Measurements from ENCODE around the gene KLHL42.
"Not testable (repeated sequence)": the region's sequence is repeated elsewhere in the genome, so short reads cannot be mapped to it uniquely, and the experiment has no call there.

Gene KLHL42, protein sequence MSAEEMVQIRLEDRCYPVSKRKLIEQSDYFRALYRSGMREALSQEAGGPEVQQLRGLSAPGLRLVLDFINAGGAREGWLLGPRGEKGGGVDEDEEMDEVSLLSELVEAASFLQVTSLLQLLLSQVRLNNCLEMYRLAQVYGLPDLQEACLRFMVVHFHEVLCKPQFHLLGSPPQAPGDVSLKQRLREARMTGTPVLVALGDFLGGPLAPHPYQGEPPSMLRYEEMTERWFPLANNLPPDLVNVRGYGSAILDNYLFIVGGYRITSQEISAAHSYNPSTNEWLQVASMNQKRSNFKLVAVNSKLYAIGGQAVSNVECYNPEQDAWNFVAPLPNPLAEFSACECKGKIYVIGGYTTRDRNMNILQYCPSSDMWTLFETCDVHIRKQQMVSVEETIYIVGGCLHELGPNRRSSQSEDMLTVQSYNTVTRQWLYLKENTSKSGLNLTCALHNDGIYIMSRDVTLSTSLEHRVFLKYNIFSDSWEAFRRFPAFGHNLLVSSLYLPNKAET

GRCh38 chr12:27779920-27780611, at the start of gene KLHL42, which contains the start of gene MANSC4:
Gene KLHL42 (plus strand): TSS chr12:27780233. CDS start chr12:27780331, 98 bp downstream.
Gene MANSC4 (minus strand): TSS chr12:27780236. CDS start chr12:27771276, 8,960 bp downstream.
- DNase-seq, result peak; percentile 58 to 94 (median 62)
- intact Hi-C loops (cut with DNase I), result loop anchor here (2.0 kb wide), 1 partner anchor 69 kb away; the partner anchor contains the start of gene MRPS35

DNA sequence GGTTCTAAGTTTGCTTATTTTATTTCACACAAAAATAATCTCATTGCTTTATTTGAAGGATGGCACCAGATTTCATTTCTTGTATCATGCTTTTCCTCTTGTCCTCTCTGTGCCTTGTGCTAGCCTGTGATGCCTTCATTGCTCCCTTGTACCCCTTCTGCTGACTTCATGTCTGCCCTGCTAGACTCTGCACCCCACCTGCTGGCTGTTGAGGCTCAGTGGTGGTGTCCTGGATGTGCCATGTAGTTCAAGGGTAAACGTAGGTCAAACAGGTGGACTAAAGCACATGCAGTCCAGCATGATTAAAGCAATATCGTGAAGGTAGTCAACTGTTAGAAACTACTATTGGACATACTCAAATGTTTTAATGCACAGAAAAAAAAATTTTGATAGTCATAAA, 47.8 kb upstream of the KLHL42 start:
- intact Hi-C loops (cut with DNase I), result loop anchor here (5.0 to 10.0 kb wide), 2 partner anchors 213 to 1145 kb away; no protein-coding TSS in a partner anchor
- no peak for DNase-seq

DNA sequence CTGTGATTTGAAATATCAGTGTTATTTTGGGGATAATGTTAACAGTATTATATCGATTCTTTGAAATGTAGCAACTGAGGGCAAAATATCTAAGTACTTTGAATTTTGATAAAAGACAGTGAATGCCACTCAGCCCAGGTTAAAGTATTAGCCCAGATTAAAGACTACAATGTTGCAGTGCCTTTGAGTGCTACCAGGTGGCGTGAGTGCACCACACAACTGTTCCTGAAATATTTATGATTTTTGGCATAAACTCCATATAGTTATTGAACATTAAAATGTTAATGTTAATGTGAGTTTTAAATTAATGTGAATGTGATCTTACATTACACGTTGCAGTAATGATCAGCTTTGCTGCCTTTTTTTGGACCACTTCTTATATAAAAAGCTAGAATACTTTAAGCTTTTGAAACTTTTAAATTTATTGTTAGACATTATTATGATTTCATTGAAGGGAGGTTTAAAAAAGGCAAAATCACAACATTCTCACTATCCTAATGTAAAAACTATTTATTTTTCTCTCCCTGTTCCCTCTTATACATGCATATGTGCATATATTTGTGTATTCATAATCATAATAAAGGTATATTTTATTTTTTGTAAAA, 46.9 kb upstream of the KLHL42 start:
- peak in 3 of 10 donors; percentile 23 to 79 (median 27) for DNase-seq
- intact Hi-C loops (cut with DNase I), result loop anchor here (1.0 to 10.0 kb wide), 3 partner anchors 88 to 1144 kb away; no protein-coding TSS in a partner anchor

- DNase-seq, result no peak
- intact Hi-C loops (cut with DNase I), result loop anchor here (1.0 to 10.0 kb wide), 3 partner anchors 88 to 1144 kb away; no protein-coding TSS in a partner anchor
Measured at GRCh38 chr12:27733791-27734190, 46.2 kb upstream of the KLHL42 start.

DNA sequence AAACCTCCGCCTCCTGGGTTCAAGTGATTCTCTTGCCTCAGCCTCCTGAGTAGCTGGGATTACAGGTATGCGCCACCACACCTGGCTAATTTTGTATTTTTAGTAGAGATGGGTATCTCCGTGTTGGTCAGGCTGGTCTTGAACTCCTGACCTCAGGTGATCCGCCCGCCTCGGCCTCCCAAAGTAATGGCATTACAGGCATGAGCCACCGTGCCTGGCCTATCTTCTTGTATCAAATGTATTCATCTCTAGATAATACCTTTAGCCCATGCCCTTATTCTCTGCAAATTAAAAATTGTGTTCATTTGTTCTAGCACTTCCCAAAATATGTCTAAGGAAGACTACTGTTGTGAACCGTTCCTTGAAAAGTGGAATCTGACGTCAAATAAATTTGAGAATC, 45.7 kb upstream of the KLHL42 start:
- not testable (repeated sequence) for DNase-seq
- intact Hi-C loops (cut with DNase I), result loop anchor here (5.0 to 10.0 kb wide), 2 partner anchors 210 to 1143 kb away; no protein-coding TSS in a partner anchor

DNA sequence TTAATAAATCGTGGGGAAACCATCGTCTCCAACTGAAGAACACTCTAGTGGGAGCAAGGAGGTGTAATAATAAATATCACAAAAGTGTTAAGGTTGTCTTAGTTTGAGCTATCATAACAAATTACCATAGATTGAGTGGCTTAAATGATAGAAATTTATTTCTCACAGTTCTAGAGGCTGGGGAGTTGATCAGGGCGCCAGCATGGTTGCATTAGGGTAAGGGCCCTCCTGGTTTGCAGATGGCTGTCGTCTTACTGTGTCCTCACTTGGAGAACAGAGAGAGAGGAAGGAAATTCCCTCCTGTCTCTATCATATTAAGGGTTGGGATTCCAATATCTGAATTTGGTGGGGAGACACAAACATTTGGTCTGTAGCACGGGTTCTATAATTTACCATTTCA, 36.4 kb upstream of the KLHL42 start:
- no peak for DNase-seq
- intact Hi-C loops (cut with DNase I), result no loop called here

GRCh38 chr12:27745734-27746133, 34.3 kb upstream of the KLHL42 start:
- DNase-seq; intact Hi-C loops (cut with DNase I): not testable (repeated sequence)

GRCh38 chr12:27747111-27747820, 32.8 kb upstream of the KLHL42 start:
- intact Hi-C loops (cut with DNase I), result no loop called here
- no peak for DNase-seq

- DNase-seq, result peak in 1 of 10 donors; percentile 76
- intact Hi-C loops (cut with DNase I), result no loop called here
Measured at GRCh38 chr12:27751386-27752047, 28.5 kb upstream of the KLHL42 start.

DNA sequence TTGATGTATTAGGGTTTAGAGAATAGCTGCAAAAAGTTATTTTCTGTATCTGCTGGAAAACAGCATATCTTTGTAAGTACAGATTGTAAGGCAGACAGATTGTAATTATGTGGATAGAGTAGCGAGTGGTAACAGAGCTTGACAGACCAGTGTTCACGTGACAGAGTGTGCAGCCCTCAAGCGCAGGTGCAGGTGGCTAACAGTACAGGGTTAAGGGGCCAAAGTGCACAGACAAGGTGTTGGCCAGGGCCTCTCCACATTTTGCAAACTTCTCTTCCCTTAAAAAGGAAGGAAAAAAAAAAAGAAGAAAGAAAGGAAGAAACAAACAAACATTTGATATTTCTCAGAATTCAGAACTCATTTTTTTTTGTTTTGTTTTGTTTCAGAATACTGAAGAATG, 25.2 kb upstream of the KLHL42 start:
- intact Hi-C loops (cut with DNase I), result no loop called here
- no peak for DNase-seq

DNA sequence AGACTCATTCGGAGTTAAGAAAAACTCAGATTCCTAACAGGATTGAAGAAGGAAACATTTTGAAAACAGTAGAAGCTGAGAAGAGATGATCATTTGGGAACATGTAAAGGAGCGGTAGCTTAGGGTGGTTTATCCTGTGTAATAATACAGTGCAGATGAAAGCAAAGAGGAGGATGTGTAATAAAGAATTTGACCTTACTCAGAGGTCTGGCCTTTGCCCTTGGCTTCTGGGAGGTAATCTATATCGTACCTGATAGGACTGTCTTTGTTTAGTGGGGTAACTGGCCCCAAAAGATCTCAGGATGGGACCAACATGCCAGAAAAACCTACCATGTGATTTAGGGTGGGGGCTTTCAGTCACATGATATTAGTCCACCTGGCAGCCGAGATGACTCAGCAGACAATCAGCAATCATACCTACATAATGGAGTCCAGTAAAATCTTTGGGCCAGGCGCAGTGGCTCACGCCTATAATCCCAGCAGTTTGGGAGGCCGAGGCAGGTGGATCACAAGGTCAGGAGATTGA, 23.3 kb upstream of the KLHL42 start:
- no peak for DNase-seq
- intact Hi-C loops (cut with DNase I), result no loop called here

DNA sequence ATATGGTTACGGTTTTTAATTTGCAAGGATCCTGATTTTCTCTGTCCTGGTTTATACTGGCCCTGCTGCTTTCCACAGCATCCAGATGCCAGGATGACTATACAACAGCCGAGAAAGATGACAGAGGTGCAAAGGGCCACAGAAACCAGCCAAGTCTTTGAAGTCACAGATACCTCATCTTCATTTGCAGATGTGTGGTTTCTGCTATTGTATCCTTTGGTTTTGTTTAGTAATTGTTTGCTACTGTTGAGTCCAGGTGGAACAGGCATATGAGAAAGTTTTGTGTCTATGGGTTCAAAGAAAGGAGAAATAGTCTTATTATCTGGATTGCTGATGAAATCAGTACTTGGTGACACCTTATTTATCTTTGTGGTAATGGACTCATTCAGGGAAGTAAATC, 17.3 kb upstream of the KLHL42 start:
- DNase-seq, result no peak
- intact Hi-C loops (cut with DNase I), result no loop called here

GRCh38 chr12:27766587-27766986, 13.4 kb upstream of the KLHL42 start:
- intact Hi-C loops (cut with DNase I), result no loop called here
- no peak for DNase-seq

DNA sequence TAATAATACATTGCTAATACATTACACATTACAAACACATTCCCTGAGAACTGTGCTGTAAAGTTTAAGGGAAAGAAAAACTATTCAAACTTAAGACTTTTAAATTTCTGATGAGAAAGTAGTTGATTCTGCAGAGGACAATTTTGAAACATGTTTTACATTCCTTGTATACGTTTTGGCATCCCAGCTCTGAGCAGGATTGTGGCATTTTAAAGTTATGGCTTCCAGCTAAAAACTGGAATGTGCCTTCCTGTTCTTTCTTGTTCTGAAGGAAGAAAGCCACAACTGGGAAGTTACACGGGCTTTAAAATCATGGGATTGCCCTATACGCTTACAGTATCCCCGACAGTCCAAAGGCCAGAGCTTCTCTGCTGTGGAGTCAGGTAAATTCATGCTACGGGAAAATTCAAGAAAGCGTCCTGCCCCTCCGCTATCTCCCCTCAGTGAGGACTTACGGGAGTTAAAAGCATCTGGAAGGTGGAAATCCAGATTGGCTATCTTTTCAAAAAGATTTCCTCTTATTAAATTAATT, 10.8 kb upstream of the KLHL42 start:
- intact Hi-C loops (cut with DNase I), result no loop called here
- DNase-seq, result no peak

GRCh38 chr12:27771481-27772327, 8.3 kb upstream of the KLHL42 start:
- intact Hi-C loops (cut with DNase I), result no loop called here
- no peak for DNase-seq

DNA sequence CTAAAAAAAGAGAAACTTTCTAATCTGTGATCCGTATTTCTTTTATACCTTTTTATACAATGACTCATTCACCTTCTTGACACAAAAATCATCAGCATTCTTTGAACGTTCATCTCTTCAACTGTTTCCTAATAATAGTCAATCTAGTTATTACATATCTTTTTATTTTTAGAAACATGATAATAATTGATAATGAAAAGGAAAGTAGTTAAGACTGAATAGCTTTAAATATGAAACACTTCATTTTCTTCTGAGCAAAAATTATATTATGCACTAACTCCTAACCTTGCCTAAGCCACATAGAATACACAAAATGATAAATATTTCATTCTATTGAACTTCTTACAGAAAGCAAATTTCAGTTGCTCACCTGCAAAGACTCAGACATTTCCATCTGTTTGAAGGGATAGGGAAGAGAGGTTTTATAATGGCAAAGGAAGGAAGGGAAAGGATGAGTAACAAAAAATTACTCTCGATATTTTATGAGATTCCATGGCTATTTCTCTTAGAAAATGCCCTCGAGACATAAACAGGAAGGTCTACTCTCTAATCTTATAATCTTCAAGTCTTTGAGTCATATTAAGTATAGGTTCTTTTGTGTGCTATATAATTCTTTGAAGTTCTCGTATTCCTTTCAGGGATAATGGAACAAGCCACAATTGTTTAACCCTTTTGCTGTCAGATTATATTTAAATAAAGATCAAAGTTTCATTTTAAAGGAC, 7.5 kb upstream of the KLHL42 start:
- DNase-seq, result no peak
- intact Hi-C loops (cut with DNase I), result no loop called here

GRCh38 chr12:27777141-27777540, 2.9 kb upstream of the KLHL42 start:
- peak in 1 of 10 donors; percentile 37 for DNase-seq
- intact Hi-C loops (cut with DNase I), result no loop called here

Measured in posterior cingulate gyrus (tissue), 11 donors.